ENCODE data around the gene AANAT.
A peak's percentile ranks its signal among the peaks of the same experiment; 100 is the strongest.

The AANAT gene

GRCh38 chr17:76491271-76492122, 24.1 kb downstream of the AANAT start:
- DNase-seq (ENCODE audit: low read depth) = no peak

- no peak for DNase-seq (ENCODE audit: low read depth)
Measured at GRCh38 chr17:76492123-76492988, 25.0 kb downstream of the AANAT start.

GRCh38 chr17:76492989-76493501, 25.6 kb downstream of the AANAT start:
- DNase-seq (ENCODE audit: low read depth) = no peak

- no peak for DNase-seq (ENCODE audit: low read depth)
Measured at GRCh38 chr17:76493505-76494167, 26.2 kb downstream of the AANAT start.

- DNase-seq (ENCODE audit: low read depth) = no peak
Measured at GRCh38 chr17:76495663-76496400, 28.4 kb downstream of the AANAT start.

- DNase-seq (ENCODE audit: low read depth) = no peak
Measured at GRCh38 chr17:76496464-76496863, 29.1 kb downstream of the AANAT start.

GRCh38 chr17:76497699-76497978, 30.2 kb downstream of the AANAT start:
- DNase-seq (ENCODE audit: low read depth) = no peak

- no peak for DNase-seq (ENCODE audit: low read depth)
Measured at GRCh38 chr17:76497979-76498875, 30.8 kb downstream of the AANAT start.

- DNase-seq (ENCODE audit: low read depth) = no peak
Measured at GRCh38 chr17:76498876-76499251, 31.5 kb downstream of the AANAT start.

- no peak for DNase-seq (ENCODE audit: low read depth)
Measured at GRCh38 chr17:76499267-76499667, 31.9 kb downstream of the AANAT start.

- DNase-seq (ENCODE audit: low read depth) = no peak
Measured at GRCh38 chr17:76500074-76500746, 32.8 kb downstream of the AANAT start.

GRCh38 chr17:76500747-76501017, 33.3 kb downstream of the AANAT start:
- no peak for DNase-seq (ENCODE audit: low read depth)

- peak; percentile 91 for DNase-seq (ENCODE audit: low read depth)
Measured at GRCh38 chr17:76501018-76501826, 33.8 kb downstream of the AANAT start, which contains the start of gene RHBDF2. Gene RHBDF2, minus strand, starts transcription at chr17:76501423. Its CDS starts 19,899 bp downstream, at chr17:76481524.

GRCh38 chr17:76501827-76502307, 34.5 kb downstream of the AANAT start:
- DNase-seq (ENCODE audit: low read depth) = no peak

GRCh38 chr17:76502341-76503211, 35.2 kb downstream of the AANAT start:
- no peak for DNase-seq (ENCODE audit: low read depth)

- DNase-seq (ENCODE audit: low read depth) = no peak
Measured at GRCh38 chr17:76504117-76504516, 36.7 kb downstream of the AANAT start.

GRCh38 chr17:76506408-76507345, 39.3 kb downstream of the AANAT start:
- DNase-seq (ENCODE audit: low read depth) = peak; percentile 78
